NK-92 (cell line): ENCODE measurements around the gene LHFPL3.
"Not testable (repeated sequence)": the region's sequence is repeated elsewhere in the genome, so short reads cannot be mapped to it uniquely, and the experiment has no call there.

Experiments used
- DNase-seq: peaks from one replicate; lab custom pipeline; 2025; ENCODE audit not compliant: unreplicated experiment; lab: John Stamatoyannopoulos, UW

LHFPL3 gene

DNA sequence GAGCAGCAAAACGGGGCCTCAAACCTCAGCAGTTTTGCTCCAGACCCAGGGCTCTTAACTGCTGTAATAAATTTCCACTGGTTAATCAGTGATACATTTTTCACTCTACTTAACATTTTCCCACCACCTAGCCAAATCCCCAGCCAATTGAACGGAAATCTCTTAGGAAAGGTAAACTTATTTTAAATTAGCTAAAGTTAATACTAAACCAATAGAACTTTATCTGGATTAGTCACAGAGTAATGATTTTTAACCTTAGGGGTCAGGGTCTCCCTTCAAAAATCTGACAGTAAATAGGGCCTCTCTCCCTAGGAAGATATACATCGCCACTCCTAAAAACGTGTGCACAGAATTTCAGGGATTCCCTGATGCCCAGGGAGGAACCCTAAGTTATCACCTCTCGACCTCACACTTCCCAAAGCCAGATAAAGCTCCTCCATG, 598.2 kb downstream of the LHFPL3 start:
- no peak for DNase-seq

DNA sequence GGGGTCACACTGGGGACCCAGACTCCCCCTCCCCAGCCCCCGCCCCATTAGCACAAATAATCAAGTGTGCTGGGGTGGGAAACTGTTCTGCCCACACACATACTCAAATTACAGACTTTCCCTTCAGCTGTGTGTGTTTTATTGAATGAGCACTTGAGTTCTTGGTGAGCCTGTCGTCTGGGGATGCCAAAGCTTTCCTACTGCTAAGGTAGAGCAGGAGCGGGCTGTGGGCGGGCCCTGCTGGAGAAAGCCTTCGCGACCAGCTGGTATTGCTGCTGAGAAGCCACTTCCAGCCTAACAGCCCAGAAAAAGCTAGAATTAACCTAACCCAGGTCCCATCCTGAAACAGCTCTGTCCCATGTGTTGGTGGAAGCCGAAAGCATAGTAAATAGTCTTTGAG, 598.7 kb downstream of the LHFPL3 start:
- no peak for DNase-seq

- DNase-seq, result no peak
Measured at GRCh38 chr7:104928721-104929400, 600.5 kb downstream of the LHFPL3 start.

GRCh38 chr7:104929921-104930320, 601.5 kb downstream of the LHFPL3 start:
- no peak for DNase-seq

DNA sequence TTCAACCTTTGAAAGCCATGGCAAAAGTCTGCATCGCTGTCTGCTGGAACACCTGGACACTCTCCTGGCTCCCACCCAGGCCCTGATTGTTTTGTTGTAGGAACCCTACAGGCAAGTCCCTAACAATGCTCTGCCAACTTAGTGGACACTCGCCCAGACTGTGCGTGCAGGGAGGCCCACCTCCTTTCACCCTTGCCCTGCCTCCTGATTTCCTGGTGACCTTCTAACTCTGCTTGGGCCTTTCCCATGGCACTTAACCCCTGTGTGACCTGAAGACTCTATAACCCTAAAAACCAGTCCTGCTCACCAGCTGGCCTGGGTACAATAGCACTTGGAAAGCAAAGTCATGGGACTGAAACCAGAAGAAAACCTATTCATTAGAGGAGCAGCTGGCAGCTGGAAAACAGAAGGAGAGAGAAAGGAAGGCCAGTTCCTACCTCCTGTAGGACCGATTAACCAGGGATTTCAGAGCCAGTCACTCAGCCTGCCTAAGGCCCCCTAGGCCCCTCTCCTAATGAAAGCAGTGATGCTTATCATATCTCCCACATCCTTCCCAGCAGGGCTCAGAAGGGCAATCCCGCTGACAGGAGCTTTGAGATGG, 602.9 kb downstream of the LHFPL3 start:
- no peak for DNase-seq

GRCh38 chr7:104933022-104933421, 604.6 kb downstream of the LHFPL3 start:
- DNase-seq, result no peak

DNA sequence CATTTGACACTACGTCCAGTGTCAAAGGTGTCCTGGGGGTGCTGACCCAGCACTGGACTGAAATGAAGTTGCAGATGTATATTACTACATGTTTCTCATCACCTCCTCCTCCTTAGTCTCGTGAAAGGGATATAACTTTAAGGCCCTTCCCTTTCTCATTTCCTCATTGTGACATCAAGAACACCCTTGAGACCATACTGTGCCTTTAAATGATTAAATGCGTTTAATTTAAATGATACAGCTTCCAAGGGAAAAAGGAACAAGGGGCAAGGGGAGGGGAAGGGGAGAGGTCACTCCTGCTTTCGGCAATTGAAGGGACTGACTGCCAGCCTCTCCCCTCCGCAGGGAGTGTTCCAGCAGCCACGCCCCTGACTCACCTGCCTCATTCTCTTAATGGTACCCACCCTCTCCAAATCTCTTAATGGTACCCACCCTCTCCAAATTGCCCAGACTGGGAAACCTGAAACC, 605.2 kb downstream of the LHFPL3 start:
- no peak for DNase-seq

GRCh38 chr7:104934665-104935064, 606.3 kb downstream of the LHFPL3 start:
- DNase-seq, result no peak

GRCh38 chr7:104935276-104935675, 606.9 kb downstream of the LHFPL3 start:
- no peak for DNase-seq

DNA sequence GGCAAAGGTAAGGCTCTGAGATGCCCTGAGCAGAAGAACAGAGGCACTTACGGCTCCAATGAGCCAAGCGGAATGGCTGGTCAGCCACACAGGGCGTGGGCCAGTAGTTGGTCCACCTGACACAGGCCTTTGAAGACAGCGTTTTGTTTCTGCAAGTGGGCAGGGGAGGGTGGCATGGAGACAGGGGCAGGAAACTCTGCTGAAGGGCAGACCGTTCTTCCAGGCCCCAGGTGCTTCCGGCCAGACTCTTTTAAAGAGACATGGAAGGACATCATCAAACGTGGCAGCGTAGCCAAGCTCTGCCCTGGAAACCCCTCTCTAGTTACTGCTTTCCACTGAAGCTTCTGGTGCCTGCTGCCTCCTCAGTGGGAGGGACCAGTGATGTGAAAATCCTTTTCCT, 608.1 kb downstream of the LHFPL3 start:
- no peak for DNase-seq

DNA sequence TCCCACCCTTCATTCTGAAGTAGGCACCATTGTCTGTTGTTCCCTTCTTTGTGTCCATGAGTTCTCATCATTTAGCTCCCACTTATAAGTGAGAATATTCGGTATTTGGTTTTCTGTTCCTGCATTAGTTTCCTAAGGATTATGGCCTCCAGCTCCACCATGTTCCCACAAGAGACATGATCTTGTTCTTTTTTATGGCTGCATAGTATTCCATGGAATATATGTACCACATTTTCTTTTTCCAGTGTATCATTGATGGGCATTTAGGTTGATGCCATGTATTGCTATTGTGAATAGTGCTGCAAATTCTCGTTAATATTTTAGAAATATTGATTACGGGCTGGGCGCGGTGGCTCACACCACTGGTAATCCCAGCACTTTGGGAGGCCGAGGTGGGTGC, 609.1 kb downstream of the LHFPL3 start:
- not testable (repeated sequence) for DNase-seq

- DNase-seq, result no peak
Measured at GRCh38 chr7:104938741-104939390, 610.5 kb downstream of the LHFPL3 start.

GRCh38 chr7:104940023-104940710, 611.8 kb downstream of the LHFPL3 start:
- no peak for DNase-seq

GRCh38 chr7:104943502-104944343, 615.3 kb downstream of the LHFPL3 start:
- no peak for DNase-seq

GRCh38 chr7:104945599-104945956, 617.2 kb downstream of the LHFPL3 start:
- DNase-seq, result no peak

GRCh38 chr7:104946338-104946737, 617.9 kb downstream of the LHFPL3 start:
- no peak for DNase-seq

- no peak for DNase-seq
Measured at GRCh38 chr7:104950006-104950405, 621.6 kb downstream of the LHFPL3 start.

GRCh38 chr7:104950754-104951153, 622.4 kb downstream of the LHFPL3 start:
- DNase-seq, result no peak

- no peak for DNase-seq
Measured at GRCh38 chr7:104951546-104951945, 623.1 kb downstream of the LHFPL3 start.

GRCh38 chr7:104955276-104955675, 626.9 kb downstream of the LHFPL3 start:
- no peak for DNase-seq
